ENCODE data around the gene CALML6. TPM values are rescaled to one million over a fixed set of nuclear protein-coding genes. Genes with fewer than 3 reads are reported as not detected.
"Not testable (repeated sequence)": the region's sequence is repeated elsewhere in the genome, so short reads cannot be mapped to it uniquely, and the experiment has no call there.

The CALML6 gene
- total RNA-seq = under 0.01 and 0.13 TPM in 2 replicates

GRCh38 chr1:1914971-1915692 is at the start of gene CALML6:
Gene CALML6 (plus strand): TSS chr1:1915260. CDS start chr1:1915281, 21 bp downstream.
- DNase-seq (ENCODE audit: low read depth in 2 of 2) = no peak

GRCh38 chr1:1867164-1867563 is 47.9 kb upstream of the CALML6 start:
- DNase-seq (ENCODE audit: low read depth in 2 of 2) = no peak

- DNase-seq (ENCODE audit: low read depth in 2 of 2) = no peak
Observed at GRCh38 chr1:1869469-1869868, 45.6 kb upstream of the CALML6 start.

GRCh38 chr1:1872329-1872994 is 42.6 kb upstream of the CALML6 start:
- DNase-seq (ENCODE audit: low read depth in 2 of 2) = no peak

- no peak for DNase-seq (ENCODE audit: low read depth in 2 of 2)
Observed at GRCh38 chr1:1873186-1873585, 41.9 kb upstream of the CALML6 start.

- no peak for DNase-seq (ENCODE audit: low read depth in 2 of 2)
Observed at GRCh38 chr1:1874901-1875300, 40.2 kb upstream of the CALML6 start.

- DNase-seq (ENCODE audit: low read depth in 2 of 2) = no peak
Observed at GRCh38 chr1:1875932-1876331, 39.1 kb upstream of the CALML6 start.

- DNase-seq (ENCODE audit: low read depth in 2 of 2) = no peak
Observed at GRCh38 chr1:1876335-1876930, 38.6 kb upstream of the CALML6 start.

GRCh38 chr1:1877865-1878436 is 37.1 kb upstream of the CALML6 start:
- DNase-seq (ENCODE audit: low read depth in 2 of 2) = no peak

GRCh38 chr1:1879942-1880341 is 35.1 kb upstream of the CALML6 start:
- no peak for DNase-seq (ENCODE audit: low read depth in 2 of 2)

- DNase-seq (ENCODE audit: low read depth in 2 of 2) = no peak
Observed at GRCh38 chr1:1880617-1881312, 34.3 kb upstream of the CALML6 start.

GRCh38 chr1:1881727-1882126 is 33.3 kb upstream of the CALML6 start:
- DNase-seq (ENCODE audit: low read depth in 2 of 2) = no peak

GRCh38 chr1:1883092-1883873 is 31.8 kb upstream of the CALML6 start:
- no peak for DNase-seq (ENCODE audit: low read depth in 2 of 2)

- not testable (repeated sequence) for DNase-seq (ENCODE audit: low read depth in 2 of 2)
Observed at GRCh38 chr1:1883890-1884289, 31.2 kb upstream of the CALML6 start.

- no peak for DNase-seq (ENCODE audit: low read depth in 2 of 2)
Observed at GRCh38 chr1:1889090-1889750, 25.8 kb upstream of the CALML6 start.

- peak; percentile 34 to 55 for DNase-seq (ENCODE audit: low read depth in 2 of 2)
Observed at GRCh38 chr1:1889847-1890505, 25.1 kb upstream of the CALML6 start.

GRCh38 chr1:1890506-1891348 is 24.3 kb upstream of the CALML6 start, which contains the start of gene GNB1:
Gene GNB1 (minus strand): TSS chr1:1891087. CDS start chr1:1825453, 65,634 bp downstream.
- peak; percentile 76 to 91 for DNase-seq (ENCODE audit: low read depth in 2 of 2)

- peak in 1 of 2 donors; percentile 64 for DNase-seq (ENCODE audit: low read depth in 2 of 2)
Observed at GRCh38 chr1:1891349-1892078, 23.5 kb upstream of the CALML6 start.
